ENCODE measurements around the gene GALNT18. TPM values are rescaled to one million over a fixed set of nuclear protein-coding genes. Genes with fewer than 3 reads are reported as not detected.

Gene GALNT18
- total and polyA plus RNA-seq, 2 experiments from 2014 or later = 4.3 to 10.8 TPM

DNA sequence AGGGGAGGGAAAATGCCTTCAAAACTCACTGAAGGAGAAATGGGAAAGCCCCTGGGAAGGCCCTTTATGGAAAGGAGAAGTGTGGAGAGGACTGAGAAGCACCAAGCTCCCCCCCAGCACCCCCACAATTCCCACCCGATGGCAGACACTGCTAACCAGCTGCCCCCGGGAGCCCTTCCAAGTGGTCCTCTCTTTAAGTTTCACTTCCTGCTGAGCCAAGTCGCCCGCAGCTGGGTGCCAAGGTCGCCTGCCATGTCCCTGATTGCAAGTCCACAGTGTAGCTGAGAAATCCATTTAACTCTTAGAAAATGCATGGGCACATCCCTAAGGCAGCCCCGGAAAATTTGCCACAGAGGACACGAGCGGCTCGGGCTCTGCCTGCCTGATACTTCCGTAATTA, 68.2 kb downstream of the GALNT18 start:
- Histone ChIP-seq H3K79me2 (replicated peaks; ENCODE audit: insufficient read depth) (no peaks in the 10 kb centered on the region), H3K36me3 (ENCODE audit: insufficient read depth) (no peaks in the 10 kb centered on the region), H2AFZ (no peak overlapping the region), H3K4me3 (no peak overlapping the region), H3F3A (replicated peaks; ENCODE audit: low read depth) (no peaks in the 10 kb centered on the region), H3K27me3 (ENCODE audit: insufficient read depth) (no peaks in the 10 kb centered on the region), H4K20me1 (replicated peaks; ENCODE audit: insufficient read depth) (no peaks in the 10 kb centered on the region), H3K4me2 (no peak overlapping the region), H3K27ac (ENCODE audit: low read depth) (no peak overlapping the region), H3K9me2 (ENCODE audit: insufficient read depth) (peaks cover 11% of the 10 kb centered on the region; the same call in 1 of the 2 replicates), H3K4me1 (ENCODE audit: insufficient read depth) (no peaks in the 10 kb centered on the region)
- no peak for ATAC-seq
- Mint-ChIP-seq H3K9me3 (no peaks in the 10 kb centered on the region), H3K4me3 (no peak overlapping the region), H3K36me3 (ENCODE audit: low read depth) (no peaks in the 10 kb centered on the region), H3K27ac (no peak overlapping the region), H3K27me3 (ENCODE audit: insufficient read depth, low read depth, poor library complexity) (no peaks in the 10 kb centered on the region), H3K4me1 (no peaks in the 10 kb centered on the region; the same call in 2 of the 3 replicates)
- TF ChIP-seq ZNF331 (CRISPR knock-in tag; IDR thresholded peaks at IDR 0.05; ENCODE audit: low read depth) = no peak
- no peak for TF ChIP-seq EZH2phosphoT487 (IDR thresholded peaks at IDR 0.05; ENCODE audit: unreplicated experiment)
- TF ChIP-seq, protein P1, sequence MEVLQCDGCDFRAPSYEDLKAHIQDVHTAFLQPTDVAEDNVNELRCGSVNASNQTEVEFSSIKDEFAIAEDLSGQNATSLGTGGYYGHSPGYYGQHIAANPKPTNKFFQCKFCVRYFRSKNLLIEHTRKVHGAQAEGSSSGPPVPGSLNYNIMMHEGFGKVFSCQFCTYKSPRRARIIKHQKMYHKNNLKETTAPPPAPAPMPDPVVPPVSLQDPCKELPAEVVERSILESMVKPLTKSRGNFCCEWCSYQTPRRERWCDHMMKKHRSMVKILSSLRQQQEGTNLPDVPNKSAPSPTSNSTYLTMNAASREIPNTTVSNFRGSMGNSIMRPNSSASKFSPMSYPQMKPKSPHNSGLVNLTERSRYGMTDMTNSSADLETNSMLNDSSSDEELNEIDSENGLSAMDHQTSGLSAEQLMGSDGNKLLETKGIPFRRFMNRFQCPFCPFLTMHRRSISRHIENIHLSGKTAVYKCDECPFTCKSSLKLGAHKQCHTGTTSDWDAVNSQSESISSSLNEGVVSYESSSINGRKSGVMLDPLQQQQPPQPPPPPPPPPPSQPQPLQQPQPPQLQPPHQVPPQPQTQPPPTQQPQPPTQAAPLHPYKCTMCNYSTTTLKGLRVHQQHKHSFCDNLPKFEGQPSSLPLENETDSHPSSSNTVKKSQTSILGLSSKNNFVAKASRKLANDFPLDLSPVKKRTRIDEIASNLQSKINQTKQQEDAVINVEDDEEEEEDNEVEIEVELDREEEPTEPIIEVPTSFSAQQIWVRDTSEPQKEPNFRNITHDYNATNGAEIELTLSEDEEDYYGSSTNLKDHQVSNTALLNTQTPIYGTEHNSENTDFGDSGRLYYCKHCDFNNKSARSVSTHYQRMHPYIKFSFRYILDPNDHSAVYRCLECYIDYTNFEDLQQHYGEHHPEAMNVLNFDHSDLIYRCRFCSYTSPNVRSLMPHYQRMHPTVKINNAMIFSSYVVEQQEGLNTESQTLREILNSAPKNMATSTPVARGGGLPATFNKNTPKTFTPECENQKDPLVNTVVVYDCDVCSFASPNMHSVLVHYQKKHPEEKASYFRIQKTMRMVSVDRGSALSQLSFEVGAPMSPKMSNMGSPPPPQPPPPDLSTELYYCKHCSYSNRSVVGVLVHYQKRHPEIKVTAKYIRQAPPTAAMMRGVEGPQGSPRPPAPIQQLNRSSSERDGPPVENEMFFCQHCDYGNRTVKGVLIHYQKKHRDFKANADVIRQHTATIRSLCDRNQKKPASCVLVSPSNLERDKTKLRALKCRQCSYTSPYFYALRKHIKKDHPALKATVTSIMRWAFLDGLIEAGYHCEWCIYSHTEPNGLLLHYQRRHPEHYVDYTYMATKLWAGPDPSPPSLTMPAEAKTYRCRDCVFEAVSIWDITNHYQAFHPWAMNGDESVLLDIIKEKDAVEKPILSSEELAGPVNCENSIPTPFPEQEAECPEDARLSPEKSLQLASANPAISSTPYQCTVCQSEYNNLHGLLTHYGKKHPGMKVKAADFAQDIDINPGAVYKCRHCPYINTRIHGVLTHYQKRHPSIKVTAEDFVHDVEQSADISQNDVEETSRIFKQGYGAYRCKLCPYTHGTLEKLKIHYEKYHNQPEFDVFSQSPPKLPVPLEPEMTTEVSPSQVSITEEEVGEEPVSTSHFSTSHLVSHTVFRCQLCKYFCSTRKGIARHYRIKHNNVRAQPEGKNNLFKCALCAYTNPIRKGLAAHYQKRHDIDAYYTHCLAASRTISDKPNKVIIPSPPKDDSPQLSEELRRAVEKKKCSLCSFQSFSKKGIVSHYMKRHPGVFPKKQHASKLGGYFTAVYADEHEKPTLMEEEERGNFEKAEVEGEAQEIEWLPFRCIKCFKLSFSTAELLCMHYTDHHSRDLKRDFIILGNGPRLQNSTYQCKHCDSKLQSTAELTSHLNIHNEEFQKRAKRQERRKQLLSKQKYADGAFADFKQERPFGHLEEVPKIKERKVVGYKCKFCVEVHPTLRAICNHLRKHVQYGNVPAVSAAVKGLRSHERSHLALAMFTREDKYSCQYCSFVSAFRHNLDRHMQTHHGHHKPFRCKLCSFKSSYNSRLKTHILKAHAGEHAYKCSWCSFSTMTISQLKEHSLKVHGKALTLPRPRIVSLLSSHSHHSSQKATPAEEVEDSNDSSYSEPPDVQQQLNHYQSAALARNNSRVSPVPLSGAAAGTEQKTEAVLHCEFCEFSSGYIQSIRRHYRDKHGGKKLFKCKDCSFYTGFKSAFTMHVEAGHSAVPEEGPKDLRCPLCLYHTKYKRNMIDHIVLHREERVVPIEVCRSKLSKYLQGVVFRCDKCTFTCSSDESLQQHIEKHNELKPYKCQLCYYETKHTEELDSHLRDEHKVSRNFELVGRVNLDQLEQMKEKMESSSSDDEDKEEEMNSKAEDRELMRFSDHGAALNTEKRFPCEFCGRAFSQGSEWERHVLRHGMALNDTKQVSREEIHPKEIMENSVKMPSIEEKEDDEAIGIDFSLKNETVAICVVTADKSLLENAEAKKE (CRISPR knock-in tag; IDR thresholded peaks at IDR 0.05) = no peak
- no peak for TF ChIP-seq CREB1 (CRISPR knock-in tag; IDR thresholded peaks at IDR 0.05; ENCODE audit: low read depth)
- TF ChIP-seq JUNB (IDR thresholded peaks at IDR 0.05; ENCODE audit: unreplicated experiment) = no peak
- no peak for DNase-seq (ENCODE audit: low spot score)

- Mint-ChIP-seq H3K4me1 (no peaks in the 10 kb centered on the region), H3K9me3 (no peaks in the 10 kb centered on the region), H3K27me3 (ENCODE audit: insufficient read depth, low read depth, poor library complexity) (no peaks in the 10 kb centered on the region), H3K36me3 (ENCODE audit: low read depth) (no peaks in the 10 kb centered on the region), H3K27ac (no peak overlapping the region), H3K4me3 (no peak overlapping the region)
- H3K4me1 ChIP-seq (ENCODE audit: insufficient read depth) = no peaks in the 10 kb centered on the region
- H3K27ac ChIP-seq (ENCODE audit: low read depth) = no peak overlapping the region
- H3F3A ChIP-seq (replicated peaks; ENCODE audit: low read depth) = no peaks in the 10 kb centered on the region
- no peaks in the 10 kb centered on the region for H3K36me3 ChIP-seq (ENCODE audit: insufficient read depth)
- peaks cover 11% of the 10 kb centered on the region; the same call in 1 of the 2 replicates for H3K9me2 ChIP-seq (ENCODE audit: insufficient read depth)
- no peaks in the 10 kb centered on the region for H4K20me1 ChIP-seq (replicated peaks; ENCODE audit: insufficient read depth)
- no peaks in the 10 kb centered on the region for H3K79me2 ChIP-seq (replicated peaks; ENCODE audit: insufficient read depth)
- H2AFZ ChIP-seq = no peak overlapping the region
- H3K4me2 ChIP-seq = no peak overlapping the region
- no peak overlapping the region for H3K4me3 ChIP-seq
- H3K27me3 ChIP-seq (ENCODE audit: insufficient read depth) = no peaks in the 10 kb centered on the region
- ATAC-seq = no peak
- no peak for DNase-seq (ENCODE audit: low spot score)
- no peak for TF ChIP-seq JUNB (IDR thresholded peaks at IDR 0.05; ENCODE audit: unreplicated experiment)
- TF ChIP-seq ZNF114 (CRISPR knock-in tag; IDR thresholded peaks at IDR 0.05) = no peak
- TF ChIP-seq STAT1 (IDR thresholded peaks at IDR 0.05; ENCODE audit: unreplicated experiment) = no peak
- no peak for TF ChIP-seq POLR2AphosphoS5 (IDR thresholded peaks at IDR 0.05; ENCODE audit: low read depth)
- TF ChIP-seq NANOG (IDR thresholded peaks at IDR 0.05; ENCODE audit: borderline replicate concordance) = no peak
Measured at GRCh38 chr11:11552529-11553087, 69.2 kb downstream of the GALNT18 start.
